MCF 10A (cell line): Measurements from ENCODE around the gene FAT1. TPM values are rescaled to one million over a fixed set of nuclear protein-coding genes. Genes with fewer than 3 reads are reported as not detected.

Experiments used
- BruUV-seq: library from RNA; stranded (reverse); fragments of 400-500 nt; replicated peaks from 2 replicates; lab custom pipeline; 2021; lab: Mats Ljungman, UMichigan
- CTCF ChIA-PET: fragments of 300-600 bp; sonication (Branson Sonifier 250); formaldehyde crosslinking; extraction: SDS; loops from one replicate; lab custom pipeline; 2021; ENCODE audit warnings: antibody characterized with exemption, inconsistent platforms; lab: Yijun Ruan, JAX
- POLR2A ChIA-PET: fragments of 300-600, 350-650 bp; sonication (Branson Sonifier 250); formaldehyde crosslinking; extraction: SDS; loops from one replicate; lab custom pipeline; 2020; ENCODE audit warnings: antibody characterized with exemption, inconsistent platforms; lab: Yijun Ruan, JAX
- DNase-seq: peaks from one replicate; pipeline ENCODE4 v3.0.0-alpha.2; 2018; ENCODE audit not compliant: unreplicated experiment
- H3K27ac Mint-ChIP-seq: one replicate; pipeline ENCODE4 v1.8.0; 2022; ENCODE audit warnings: mild to moderate bottlenecking, low read depth, mixed read lengths; ENCODE audit not compliant: unreplicated experiment
- H3K27me3 Mint-ChIP-seq: one replicate; pipeline ENCODE4 v1.8.0; 2022; ENCODE audit warnings: mixed read lengths; ENCODE audit not compliant: insufficient read depth, unreplicated experiment
- H3K36me3 Mint-ChIP-seq: one replicate; pipeline ENCODE4 v1.8.0; 2022; ENCODE audit warnings: mild to moderate bottlenecking, moderate library complexity, mixed read lengths; ENCODE audit not compliant: insufficient read depth, unreplicated experiment
- H3K4me1 Mint-ChIP-seq: one replicate; pipeline ENCODE4 v1.8.0; 2022; ENCODE audit warnings: mixed read lengths; ENCODE audit not compliant: insufficient read depth, unreplicated experiment
- H3K4me3 Mint-ChIP-seq: one replicate; pipeline ENCODE4 v1.8.0; 2022; ENCODE audit warnings: mild to moderate bottlenecking, moderate library complexity, mixed read lengths; ENCODE audit not compliant: unreplicated experiment
- H3K9me3 Mint-ChIP-seq: one replicate; pipeline ENCODE4 v1.8.0; 2022; ENCODE audit warnings: mixed read lengths; ENCODE audit not compliant: unreplicated experiment
- CTCF ChIP-seq: fragments of 200-600 bp; IDR thresholded peaks from one replicate; pipeline ENCODE4 v1.8.0; 2022; ENCODE audit warnings: antibody characterized with exemption, mild to moderate bottlenecking; ENCODE audit not compliant: unreplicated experiment
- intact Hi-C: fragments of 100-400 bp; cut with micrococcal nuclease; formaldehyde crosslinking; loops from 2 replicates; pipeline ENCODE4 v1.14.1; 2022
- total RNA-seq: library from RNA; stranded (reverse); gene quantifications from 2 replicates; pipeline ENCODE4 v1.2.3, GENCODE V29; 2022

FAT1 gene
- total RNA-seq, 1 experiment from 2014 or later: 165 TPM

GRCh38 chr4:186627226-186627865 lies 96.3 kb downstream of the FAT1 start:
- no TSS peak for BruUV-seq
- CTCF ChIA-PET: interaction anchor here (0.6 kb wide), 1 partner anchor 103 kb away, joined by 3 read pairs; no protein-coding TSS in a partner anchor

GRCh38 chr4:186624951-186625350 lies 98.7 kb downstream of the FAT1 start:
- no peak for TF ChIP-seq CTCF
- Mint-ChIP-seq H3K27me3 (no peaks in the 10 kb centered on the region), H3K9me3 (no peaks in the 10 kb centered on the region), H3K27ac (no peak overlapping the region), H3K4me1 (peaks cover 9% of the 10 kb centered on the region), H3K36me3 (peaks cover 72% of the 10 kb centered on the region), H3K4me3 (no peak overlapping the region)
- DNase-seq: no peak
- intact Hi-C loops: no loop called here
- BruUV-seq: no TSS peak
- CTCF ChIA-PET: interaction anchor here (1.0 kb wide), 1 partner anchor 329 kb away, joined by 3 read pairs; no protein-coding TSS in a partner anchor
- POLR2A ChIA-PET: interaction anchor here (1.3 kb wide), 1 partner anchor 9 kb away, joined by 3 read pairs; no protein-coding TSS in a partner anchor

More at GRCh38 chr4:186627226-186627865, 96.3 kb downstream of the FAT1 start:
- intact Hi-C loops: no loop called here
- DNase-seq: peak; percentile 26
- Mint-ChIP-seq H3K27me3 (no peaks in the 10 kb centered on the region), H3K4me1 (peaks cover 9% of the 10 kb centered on the region), H3K9me3 (no peaks in the 10 kb centered on the region), H3K27ac (no peak overlapping the region), H3K4me3 (no peak overlapping the region), H3K36me3 (peaks cover 61% of the 10 kb centered on the region)
- TF ChIP-seq CTCF: no peak
- POLR2A ChIA-PET: interaction anchor here (1.0 kb wide), 1 partner anchor 11 kb away, joined by 3 read pairs; no protein-coding TSS in a partner anchor

- intact Hi-C loops: no loop called here
- no peak overlapping the region for H3K4me3 Mint-ChIP-seq
- TF ChIP-seq CTCF: no peak
- peaks cover 70% of the 10 kb centered on the region for H3K36me3 Mint-ChIP-seq
- H3K4me1 Mint-ChIP-seq: peaks cover 9% of the 10 kb centered on the region
- ChIA-PET POLR2A (no interaction called here), CTCF (interaction anchor here (0.5 to 1.0 kb wide), 2 partner anchors 37 to 297 kb away, joined by 3 read pairs; no protein-coding TSS in a partner anchor)
- H3K27ac Mint-ChIP-seq: peak overlapping the region; percentile 66
- no peak for DNase-seq
- no peaks in the 10 kb centered on the region for H3K27me3 Mint-ChIP-seq
- H3K9me3 Mint-ChIP-seq: no peaks in the 10 kb centered on the region
- BruUV-seq: no TSS peak
Measured at GRCh38 chr4:186623546-186623945, 100.1 kb downstream of the FAT1 start.

- CTCF ChIA-PET: interaction anchor here (1.0 kb wide), 1 partner anchor 36 kb away, joined by 3 read pairs; no protein-coding TSS in a partner anchor
- Mint-ChIP-seq H3K36me3 (peaks cover 70% of the 10 kb centered on the region), H3K4me1 (peaks cover 9% of the 10 kb centered on the region), H3K4me3 (no peak overlapping the region), H3K27ac (peak overlapping the region; percentile 66), H3K27me3 (no peaks in the 10 kb centered on the region), H3K9me3 (no peaks in the 10 kb centered on the region)
- DNase-seq: peak; percentile 65
- no peak for TF ChIP-seq CTCF
- intact Hi-C loops: no loop called here
- POLR2A ChIA-PET: interaction anchor here (0.6 to 0.9 kb wide), 2 partner anchors 17 to 1802 kb away, joined by 3 to 4 read pairs; no protein-coding TSS in a partner anchor
- BruUV-seq: no TSS peak
Measured at GRCh38 chr4:186622788-186623464, 100.7 kb downstream of the FAT1 start.
